SK-N-SH (cell line): ENCODE results near the gene DELE1. TPM values are rescaled to one million over a fixed set of nuclear protein-coding genes. Genes with fewer than 3 reads are reported as not detected.
A peak's percentile ranks its signal among the peaks of the same experiment; 100 is the strongest.

ENCODE experiments used
- CTCF ChIA-PET: fragments of 300-600, 350-600 bp; formaldehyde crosslinking; extraction: SDS; loops from one replicate; lab custom pipeline; 2021; lab: Yijun Ruan, JAX
- POLR2A ChIA-PET: fragments of 350-600 bp; sonication (Branson Sonifier 250); formaldehyde crosslinking; extraction: SDS; loops from one replicate; lab custom pipeline; 2020; ENCODE audit warnings: antibody characterized with exemption, inconsistent platforms; lab: Yijun Ruan, JAX
- DNase-seq: peaks from one replicate; pipeline ENCODE4 v3.0.0; 2012
- H2AFZ ChIP-seq: fragments of 200-600 bp; sonication (generic); 2 replicates; pipeline ENCODE4 v1.8.1; 2016; ENCODE audit warnings: antibody characterized with exemption, mild to moderate bottlenecking, low read depth
- H3F3A ChIP-seq: fragments of 200-600 bp; sonication (generic); replicated peaks from 2 replicates; pipeline ENCODE3; 2016; ENCODE audit warnings: antibody characterized with exemption, mild to moderate bottlenecking; ENCODE audit not compliant: insufficient read depth
- H3K27ac ChIP-seq, 2 experiments: fragments of 200-500 bp in 1 of 2; fragments of 200-600 bp in 1 of 2; sonication (Bioruptor generic) in 1 of 2; sonication (generic), shearing (Covaris generic) in 1 of 2; 2 replicates each; pipeline versions ENCODE4 v1.5.1 to v1.6.1; 2014 to 2016; ENCODE audit warnings: low read depth in 2 of 2, inconsistent platforms in 1 of 2, low read length in 1 of 2, mild to moderate bottlenecking in 1 of 2, mixed read lengths in 1 of 2
- H3K27me3 ChIP-seq: fragments of 200-600 bp; sonication (generic), shearing (Covaris generic); 2 replicates; pipeline ENCODE4 v1.6.1; 2016; ENCODE audit warnings: mixed run types; ENCODE audit not compliant: insufficient read depth
- H3K36me3 ChIP-seq, 2 experiments: fragments of 200-500 bp in 1 of 2; fragments of 200-600 bp in 1 of 2; sonication (Bioruptor generic) in 1 of 2; sonication (generic) in 1 of 2; replicated peaks in 1 of 2; 2 replicates each; pipeline versions ENCODE3 to v1.5.1; 2014 to 2016; ENCODE audit warnings: low read length in 1 of 2, mild to moderate bottlenecking in 1 of 2; ENCODE audit not compliant: insufficient read depth in 2 of 2, control insufficient read depth in 1 of 2
- H3K4me1 ChIP-seq, 2 experiments: fragments of 200-500 bp in 1 of 2; fragments of 200-600 bp in 1 of 2; sonication (Bioruptor generic) in 1 of 2; sonication (generic), shearing (Covaris generic) in 1 of 2; 2 replicates each; pipeline versions ENCODE4 v1.5.1 to v1.6.1; 2014 to 2016; ENCODE audit warnings: low read depth in 1 of 2, low read length in 1 of 2, mixed run types in 1 of 2; ENCODE audit not compliant: insufficient read depth in 2 of 2, control insufficient read depth in 1 of 2
- H3K4me2 ChIP-seq: fragments of 200-600 bp; sonication (generic), shearing (Covaris generic); 2 replicates; pipeline ENCODE4 v1.6.1; 2017; ENCODE audit warnings: mixed run types
- H3K4me3 ChIP-seq, 2 experiments: fragments of 200-500 bp in 1 of 2; fragments of 200-600 bp in 1 of 2; sonication (Bioruptor generic) in 1 of 2; sonication (generic), shearing (Covaris generic) in 1 of 2; 2 replicates each; pipeline versions ENCODE4 v1.5.1 to v1.8.1; 2014 to 2016; ENCODE audit warnings: low read depth in 2 of 2, inconsistent platforms in 1 of 2, low read length in 1 of 2, mild to moderate bottlenecking in 1 of 2, mixed read lengths in 1 of 2, moderate library complexity in 1 of 2
- H3K79me2 ChIP-seq: fragments of 200-600 bp; sonication (generic); 2 replicates; pipeline ENCODE4 v1.8.1; 2017; ENCODE audit warnings: mild to moderate bottlenecking; ENCODE audit not compliant: insufficient read depth
- H3K9ac ChIP-seq: fragments of 200-600 bp; sonication (generic); 2 replicates; pipeline ENCODE4 v1.6.1; 2017; ENCODE audit warnings: mixed run types
- H3K9me2 ChIP-seq: fragments of 200-600 bp; sonication (generic); 2 replicates; pipeline ENCODE4 v1.6.1; 2017; ENCODE audit warnings: mixed run types
- H3K9me3 ChIP-seq: fragments of 200-600 bp; sonication (generic); 2 replicates; pipeline ENCODE4 v1.6.1; 2017; ENCODE audit warnings: mixed run types, mild to moderate bottlenecking, moderate library complexity
- H4K20me1 ChIP-seq: fragments of 200-600 bp; sonication (generic); 2 replicates; pipeline ENCODE4 v1.6.1; 2017; ENCODE audit warnings: mild to moderate bottlenecking, mixed run types; ENCODE audit not compliant: insufficient read depth
- CHD2 ChIP-seq: fragments of 150-350 bp; IDR thresholded peaks from 2 replicates; pipeline ENCODE4 v1.6.1; 2018; ENCODE audit warnings: low read length; ENCODE audit not compliant: partially characterized antibody
- ELF1 ChIP-seq: IDR thresholded peaks from 2 replicates; pipeline ENCODE4 v1.4.0; 2012
- FOSL2 ChIP-seq: IDR thresholded peaks from 2 replicates; pipeline ENCODE4 v1.4.0; 2012; ENCODE audit warnings: low read depth, mild to moderate bottlenecking, moderate library complexity, borderline replicate concordance
- GATA2 ChIP-seq: sonication (generic); formaldehyde crosslinking; IDR thresholded peaks from 2 replicates; pipeline ENCODE4 v1.5.0; 2020; ENCODE audit warnings: mild to moderate bottlenecking, missing genetic modification reagents
- MXI1 ChIP-seq: IDR thresholded peaks from 2 replicates; pipeline ENCODE4 v1.6.1; 2012; ENCODE audit warnings: mild to moderate bottlenecking, low read depth, low read length, improper control_type of control experiment
- RAD21 ChIP-seq: IDR thresholded peaks from 2 replicates; pipeline ENCODE4 v1.6.1; 2012; ENCODE audit warnings: mild to moderate bottlenecking, low read length
- RCOR1 ChIP-seq: fragments of 150-350 bp; IDR thresholded peaks from 2 replicates; pipeline ENCODE4 v1.6.1; 2017; ENCODE audit warnings: antibody characterized with exemption, low read length
- RFX5 ChIP-seq: IDR thresholded peaks from 2 replicates; pipeline ENCODE4 v1.6.1; 2012; ENCODE audit warnings: mild to moderate bottlenecking, improper control_type of control experiment, low read length
- SIN3A ChIP-seq: IDR thresholded peaks from 2 replicates; pipeline ENCODE4 v1.6.1; 2012; ENCODE audit warnings: low read depth, mild to moderate bottlenecking, low read length, moderate library complexity, borderline replicate concordance
- SMC3 ChIP-seq: IDR thresholded peaks from 2 replicates; pipeline ENCODE4 v1.6.1; 2012; ENCODE audit warnings: low read depth, low read length, improper control_type of control experiment
- TCF12 ChIP-seq: IDR thresholded peaks from 2 replicates; pipeline ENCODE4 v1.4.0; 2012
- TEAD4 ChIP-seq: IDR thresholded peaks from 2 replicates; pipeline ENCODE4 v1.4.0; 2012; ENCODE audit warnings: mild to moderate bottlenecking, borderline replicate concordance; ENCODE audit not compliant: insufficient read depth
- YY1 ChIP-seq: IDR thresholded peaks from 2 replicates; pipeline ENCODE4 v1.4.0; 2012; ENCODE audit warnings: low read depth, mild to moderate bottlenecking
- WGBS: methylation state at CpG from one replicate; pipeline ENCODE4 v1.1.6; 2017; ENCODE audit warnings: low lambda C conversion rate; 5-methylcytosine and 5-hydroxymethylcytosine counted together
- polyA plus RNA-seq, 3 experiments: library from polyadenylated mRNA; depleted of rRNA; stranded (reverse); fragments of >200 nt; gene quantifications; 2 replicates each; pipeline ENCODE4 v1.2.3, GENCODE V29; 2012
- TF ChIP-seq, protein P1 (sequence below): fragments of 200-600 bp; sonication (generic); IDR thresholded peaks from 2 replicates; pipeline ENCODE4 v1.6.1; 2017; ENCODE audit warnings: antibody characterized with exemption, mild to moderate bottlenecking, moderate library complexity
- TF ChIP-seq, protein P2 (sequence below): fragments of 150-350 bp; IDR thresholded peaks from 2 replicates; pipeline ENCODE4 v1.6.1; 2017; ENCODE audit warnings: antibody characterized with exemption, low read length, low read depth, borderline replicate concordance
- TF ChIP-seq, protein P3 (sequence below): IDR thresholded peaks from 2 replicates; pipeline ENCODE4 v1.6.1; 2012; ENCODE audit warnings: mild to moderate bottlenecking, low read depth, low read length, moderate library complexity
- TF ChIP-seq, protein P4 (sequence below): IDR thresholded peaks from 2 replicates; pipeline ENCODE4 v1.4.0; 2012; ENCODE audit warnings: low read depth, borderline replicate concordance

DELE1 gene
- polyA plus RNA-seq, 1 of the 3 experiments (the other 2 are of a cell fraction) = 60.3 TPM

DNA sequence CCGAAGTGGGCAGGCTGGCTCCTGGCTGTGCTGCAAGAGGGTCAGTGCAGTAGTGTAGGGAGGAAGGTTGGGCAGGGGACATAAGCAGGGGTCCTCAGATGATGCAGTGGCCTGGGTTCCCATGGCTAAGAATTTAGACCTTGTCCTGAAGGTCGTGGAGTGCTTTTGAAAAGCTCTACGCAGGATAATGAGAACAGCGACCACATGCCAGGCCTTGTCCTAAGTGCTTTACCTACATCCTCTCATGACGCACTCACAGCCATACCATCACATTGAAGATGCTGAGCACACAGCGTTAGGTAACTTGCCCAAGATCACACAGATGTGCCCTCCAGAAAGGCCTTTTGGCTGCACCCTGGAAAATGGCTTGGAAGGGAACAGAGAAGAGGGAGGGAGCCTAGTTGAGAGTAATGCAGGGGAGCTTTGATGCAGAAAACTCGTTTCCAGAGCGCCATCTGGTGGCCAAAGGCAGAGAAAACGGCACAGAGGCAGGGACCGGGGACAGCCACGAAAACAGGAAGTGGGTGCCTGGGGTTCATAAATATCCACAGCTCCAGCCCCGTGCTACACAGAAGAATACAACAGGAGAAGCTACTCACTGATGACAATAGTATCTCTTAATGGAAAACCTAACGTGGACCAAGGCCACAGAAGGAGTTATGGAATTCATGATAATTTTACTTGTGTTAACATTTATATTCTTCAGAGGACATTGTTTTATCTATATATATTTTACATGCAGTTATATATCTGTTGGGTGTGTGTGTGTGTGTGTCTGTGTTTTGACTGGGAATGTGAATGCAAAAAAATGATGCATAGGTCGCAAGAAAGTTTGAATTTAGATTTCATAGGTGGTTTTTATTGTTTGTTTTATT, 37.0 kb downstream of the DELE1 start:
- 22% methylated on average over 14 of the region's 14 CpGs for WGBS
- Histone ChIP-seq H3K4me3 (peak overlapping the region in 1 of 2 experiments; percentile 43; a peak in 1 of 4 replicates), H3K36me3 (no peaks in the 10 kb centered on the region), H3K4me2 (peak overlapping the region; percentile 55; the same call in 1 of the 2 replicates), H2AFZ (peak overlapping the region; percentile 98), H3K79me2 (no peaks in the 10 kb centered on the region), H3K4me1 (peaks cover 0 to 17% of the 10 kb centered on the region in 2 experiments; a peak in 2 of 4 replicates), H3F3A (no peaks in the 10 kb centered on the region), H3K9me2 (no peaks in the 10 kb centered on the region), H3K27me3 (no peaks in the 10 kb centered on the region), H3K9ac (no peak overlapping the region), H3K27ac (no peak overlapping the region), H3K9me3 (no peaks in the 10 kb centered on the region), H4K20me1 (no peaks in the 10 kb centered on the region)
- peak; percentile 46 for TF ChIP-seq CHD2
- TF ChIP-seq, protein P1, sequence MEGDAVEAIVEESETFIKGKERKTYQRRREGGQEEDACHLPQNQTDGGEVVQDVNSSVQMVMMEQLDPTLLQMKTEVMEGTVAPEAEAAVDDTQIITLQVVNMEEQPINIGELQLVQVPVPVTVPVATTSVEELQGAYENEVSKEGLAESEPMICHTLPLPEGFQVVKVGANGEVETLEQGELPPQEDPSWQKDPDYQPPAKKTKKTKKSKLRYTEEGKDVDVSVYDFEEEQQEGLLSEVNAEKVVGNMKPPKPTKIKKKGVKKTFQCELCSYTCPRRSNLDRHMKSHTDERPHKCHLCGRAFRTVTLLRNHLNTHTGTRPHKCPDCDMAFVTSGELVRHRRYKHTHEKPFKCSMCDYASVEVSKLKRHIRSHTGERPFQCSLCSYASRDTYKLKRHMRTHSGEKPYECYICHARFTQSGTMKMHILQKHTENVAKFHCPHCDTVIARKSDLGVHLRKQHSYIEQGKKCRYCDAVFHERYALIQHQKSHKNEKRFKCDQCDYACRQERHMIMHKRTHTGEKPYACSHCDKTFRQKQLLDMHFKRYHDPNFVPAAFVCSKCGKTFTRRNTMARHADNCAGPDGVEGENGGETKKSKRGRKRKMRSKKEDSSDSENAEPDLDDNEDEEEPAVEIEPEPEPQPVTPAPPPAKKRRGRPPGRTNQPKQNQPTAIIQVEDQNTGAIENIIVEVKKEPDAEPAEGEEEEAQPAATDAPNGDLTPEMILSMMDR = peak; percentile 89
- TF ChIP-seq TCF12 = no peak
- TF ChIP-seq MXI1 = peak; percentile 54; the same call in 1 of the 2 replicates
- TF ChIP-seq ELF1 = peak; percentile 73
- TF ChIP-seq, protein P2, sequence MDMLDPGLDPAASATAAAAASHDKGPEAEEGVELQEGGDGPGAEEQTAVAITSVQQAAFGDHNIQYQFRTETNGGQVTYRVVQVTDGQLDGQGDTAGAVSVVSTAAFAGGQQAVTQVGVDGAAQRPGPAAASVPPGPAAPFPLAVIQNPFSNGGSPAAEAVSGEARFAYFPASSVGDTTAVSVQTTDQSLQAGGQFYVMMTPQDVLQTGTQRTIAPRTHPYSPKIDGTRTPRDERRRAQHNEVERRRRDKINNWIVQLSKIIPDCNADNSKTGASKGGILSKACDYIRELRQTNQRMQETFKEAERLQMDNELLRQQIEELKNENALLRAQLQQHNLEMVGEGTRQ = no peak
- TF ChIP-seq SMC3 = peak; percentile 95
- no peak for TF ChIP-seq YY1
- TF ChIP-seq RFX5 = peak; percentile 29; the same call in 1 of the 2 replicates
- peak; percentile 90 for TF ChIP-seq RAD21
- 0 out of 2 replicates have a peak, but pooled peaks have one; percentile 54 for TF ChIP-seq RCOR1
- CTCF ChIA-PET = interaction anchor here (0.7 to 9.7 kb wide), 93 partner anchors 9 to 371 kb away, joined by 3 to 325 read pairs (median 5); partner anchors contain the start of genes ARAP3, DELE1, DIAPH1 and FCHSD1
- POLR2A ChIA-PET = interaction anchor here (0.7 to 1.9 kb wide), 10 partner anchors 9 to 292 kb away, joined by 3 to 8 read pairs (median 4); partner anchors contain the start of genes DELE1 and RNF14
- peak; percentile 87 for DNase-seq

DNA sequence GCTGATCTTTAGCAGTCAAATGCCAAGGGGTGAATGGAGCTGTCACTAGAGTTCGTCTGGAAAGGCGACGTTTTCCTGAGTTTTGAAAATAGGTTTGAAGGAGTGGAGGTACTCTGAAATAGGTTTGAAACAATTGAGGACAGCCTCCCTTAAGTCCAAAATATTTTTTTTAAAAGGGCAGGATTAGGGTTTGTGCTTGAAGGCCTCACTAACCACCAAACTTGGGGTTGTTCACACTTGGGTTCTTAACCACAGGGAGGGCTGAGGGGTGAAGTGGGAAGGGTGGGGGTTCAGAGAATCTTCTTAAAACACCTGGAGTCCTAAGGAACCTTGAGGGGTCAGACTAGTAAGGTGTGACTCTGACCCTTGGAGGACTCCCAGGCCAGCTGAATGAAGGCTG, 37.8 kb downstream of the DELE1 start:
- H3K4me3 ChIP-seq = no peak overlapping the region
- H3K9ac ChIP-seq = no peak overlapping the region
- no peaks in the 10 kb centered on the region for H4K20me1 ChIP-seq
- no peak for DNase-seq
- H3K36me3 ChIP-seq = no peaks in the 10 kb centered on the region
- no peaks in the 10 kb centered on the region for H3K27me3 ChIP-seq
- CTCF ChIA-PET = interaction anchor here (0.7 to 9.7 kb wide), 72 partner anchors 9 to 343 kb away, joined by 3 to 325 read pairs (median 5); partner anchors contain the start of genes ARAP3, DELE1, DIAPH1 and FCHSD1
- POLR2A ChIA-PET = interaction anchor here (0.7 to 1.9 kb wide), 8 partner anchors 8 to 292 kb away, joined by 3 to 8 read pairs (median 4); partner anchors contain the start of genes DELE1 and RNF14
- no peaks in the 10 kb centered on the region for H3K9me2 ChIP-seq
- 98% methylated on average over 3 of the region's 3 CpGs for WGBS
- no peaks in the 10 kb centered on the region for H3F3A ChIP-seq
- H3K4me1 ChIP-seq = peaks cover 0 to 17% of the 10 kb centered on the region in 2 experiments; a peak in 2 of 4 replicates
- no peak overlapping the region for H3K4me2 ChIP-seq
- H3K27ac ChIP-seq = no peak overlapping the region
- no peaks in the 10 kb centered on the region for H3K79me2 ChIP-seq
- peak overlapping the region; percentile 98 for H2AFZ ChIP-seq
- H3K9me3 ChIP-seq = no peaks in the 10 kb centered on the region
- TF ChIP-seq TEAD4 = no peak
- no peak for TF ChIP-seq GATA2 (CRISPR knock-in tag)
- no peak for TF ChIP-seq FOSL2
- TF ChIP-seq, protein P3, sequence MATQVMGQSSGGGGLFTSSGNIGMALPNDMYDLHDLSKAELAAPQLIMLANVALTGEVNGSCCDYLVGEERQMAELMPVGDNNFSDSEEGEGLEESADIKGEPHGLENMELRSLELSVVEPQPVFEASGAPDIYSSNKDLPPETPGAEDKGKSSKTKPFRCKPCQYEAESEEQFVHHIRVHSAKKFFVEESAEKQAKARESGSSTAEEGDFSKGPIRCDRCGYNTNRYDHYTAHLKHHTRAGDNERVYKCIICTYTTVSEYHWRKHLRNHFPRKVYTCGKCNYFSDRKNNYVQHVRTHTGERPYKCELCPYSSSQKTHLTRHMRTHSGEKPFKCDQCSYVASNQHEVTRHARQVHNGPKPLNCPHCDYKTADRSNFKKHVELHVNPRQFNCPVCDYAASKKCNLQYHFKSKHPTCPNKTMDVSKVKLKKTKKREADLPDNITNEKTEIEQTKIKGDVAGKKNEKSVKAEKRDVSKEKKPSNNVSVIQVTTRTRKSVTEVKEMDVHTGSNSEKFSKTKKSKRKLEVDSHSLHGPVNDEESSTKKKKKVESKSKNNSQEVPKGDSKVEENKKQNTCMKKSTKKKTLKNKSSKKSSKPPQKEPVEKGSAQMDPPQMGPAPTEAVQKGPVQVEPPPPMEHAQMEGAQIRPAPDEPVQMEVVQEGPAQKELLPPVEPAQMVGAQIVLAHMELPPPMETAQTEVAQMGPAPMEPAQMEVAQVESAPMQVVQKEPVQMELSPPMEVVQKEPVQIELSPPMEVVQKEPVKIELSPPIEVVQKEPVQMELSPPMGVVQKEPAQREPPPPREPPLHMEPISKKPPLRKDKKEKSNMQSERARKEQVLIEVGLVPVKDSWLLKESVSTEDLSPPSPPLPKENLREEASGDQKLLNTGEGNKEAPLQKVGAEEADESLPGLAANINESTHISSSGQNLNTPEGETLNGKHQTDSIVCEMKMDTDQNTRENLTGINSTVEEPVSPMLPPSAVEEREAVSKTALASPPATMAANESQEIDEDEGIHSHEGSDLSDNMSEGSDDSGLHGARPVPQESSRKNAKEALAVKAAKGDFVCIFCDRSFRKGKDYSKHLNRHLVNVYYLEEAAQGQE = no peak
- TF ChIP-seq SIN3A = no peak
- TF ChIP-seq, protein P4, sequence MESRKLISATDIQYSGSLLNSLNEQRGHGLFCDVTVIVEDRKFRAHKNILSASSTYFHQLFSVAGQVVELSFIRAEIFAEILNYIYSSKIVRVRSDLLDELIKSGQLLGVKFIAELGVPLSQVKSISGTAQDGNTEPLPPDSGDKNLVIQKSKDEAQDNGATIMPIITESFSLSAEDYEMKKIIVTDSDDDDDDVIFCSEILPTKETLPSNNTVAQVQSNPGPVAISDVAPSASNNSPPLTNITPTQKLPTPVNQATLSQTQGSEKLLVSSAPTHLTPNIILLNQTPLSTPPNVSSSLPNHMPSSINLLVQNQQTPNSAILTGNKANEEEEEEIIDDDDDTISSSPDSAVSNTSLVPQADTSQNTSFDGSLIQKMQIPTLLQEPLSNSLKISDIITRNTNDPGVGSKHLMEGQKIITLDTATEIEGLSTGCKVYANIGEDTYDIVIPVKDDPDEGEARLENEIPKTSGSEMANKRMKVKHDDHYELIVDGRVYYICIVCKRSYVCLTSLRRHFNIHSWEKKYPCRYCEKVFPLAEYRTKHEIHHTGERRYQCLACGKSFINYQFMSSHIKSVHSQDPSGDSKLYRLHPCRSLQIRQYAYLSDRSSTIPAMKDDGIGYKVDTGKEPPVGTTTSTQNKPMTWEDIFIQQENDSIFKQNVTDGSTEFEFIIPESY = no peak
